H7 (cell line): Measurements from ENCODE around the gene TRPV3. TPM values are rescaled to one million over a fixed set of nuclear protein-coding genes. Genes with fewer than 3 reads are reported as not detected.
"Not testable (repeated sequence)": the region's sequence is repeated elsewhere in the genome, so short reads cannot be mapped to it uniquely, and the experiment has no call there.

ENCODE experiments used
- DNase-seq: peaks from one replicate; pipeline ENCODE4 v3.0.0; 2012
- H3K27me3 ChIP-seq: 2 replicates; pipeline ENCODE4 v1.6.0; 2011; ENCODE audit warnings: mild to moderate bottlenecking, low read length; ENCODE audit not compliant: control insufficient read depth, insufficient read depth
- H3K36me3 ChIP-seq: replicated peaks from 2 replicates; pipeline ENCODE4 v1.5.1; 2011; ENCODE audit warnings: low read length; ENCODE audit not compliant: control insufficient read depth, insufficient read depth
- H3K4me3 ChIP-seq: 2 replicates; pipeline ENCODE4 v1.5.1; 2011; ENCODE audit warnings: low read depth, mild to moderate bottlenecking, control low read depth, low read length, moderate library complexity; ENCODE audit not compliant: insufficient read depth
- total RNA-seq: library from RNA; depleted of rRNA; stranded (reverse); fragments of >200 nt; shearing (Covaris generic); gene quantifications from 2 replicates; pipeline ENCODE4 v1.2.3, GENCODE V29; 2014

TRPV3 gene
- total RNA-seq, 1 experiment from 2014 or later = 0.69 TPM

GRCh38 chr17:3529817-3530741, 27.5 kb downstream of the TRPV3 start:
- no peak overlapping the region for H3K4me3 ChIP-seq
- peak; percentile 82 for DNase-seq
- H3K36me3 ChIP-seq = no peaks in the 10 kb centered on the region
- H3K27me3 ChIP-seq = no peaks in the 10 kb centered on the region

- Histone ChIP-seq H3K27me3 (no peaks in the 10 kb centered on the region), H3K4me3 (no peak overlapping the region), H3K36me3 (no peaks in the 10 kb centered on the region)
- DNase-seq = peak; percentile 59
Observed at GRCh38 chr17:3528880-3529511, 28.6 kb downstream of the TRPV3 start.

GRCh38 chr17:3528403-3528851, 29.2 kb downstream of the TRPV3 start:
- no peak for DNase-seq
- Histone ChIP-seq H3K4me3 (no peak overlapping the region), H3K36me3 (no peaks in the 10 kb centered on the region), H3K27me3 (no peaks in the 10 kb centered on the region)

- Histone ChIP-seq H3K36me3 (no peaks in the 10 kb centered on the region), H3K4me3 (no peak overlapping the region), H3K27me3 (no peaks in the 10 kb centered on the region)
- no peak for DNase-seq
Observed at GRCh38 chr17:3527896-3528295, 29.7 kb downstream of the TRPV3 start.

GRCh38 chr17:3527468-3527867, 30.1 kb downstream of the TRPV3 start:
- Histone ChIP-seq H3K4me3 (no peak overlapping the region), H3K36me3 (no peaks in the 10 kb centered on the region), H3K27me3 (no peaks in the 10 kb centered on the region)
- DNase-seq = no peak

- DNase-seq = no peak
- no peaks in the 10 kb centered on the region for H3K36me3 ChIP-seq
- no peak overlapping the region for H3K4me3 ChIP-seq
- no peaks in the 10 kb centered on the region for H3K27me3 ChIP-seq
Observed at GRCh38 chr17:3526971-3527370, 30.6 kb downstream of the TRPV3 start.

- no peak overlapping the region for H3K4me3 ChIP-seq
- no peak for DNase-seq
- H3K36me3 ChIP-seq = no peaks in the 10 kb centered on the region
- no peaks in the 10 kb centered on the region for H3K27me3 ChIP-seq
Observed at GRCh38 chr17:3526491-3526890, 31.1 kb downstream of the TRPV3 start.

- no peak for DNase-seq
Observed at GRCh38 chr17:3524024-3524423, 33.6 kb downstream of the TRPV3 start.

GRCh38 chr17:3519472-3519871, 38.1 kb downstream of the TRPV3 start:
- not testable (repeated sequence) for H3K27me3 ChIP-seq, H3K36me3 ChIP-seq, H3K4me3 ChIP-seq, DNase-seq

More at GRCh38 chr17:3524024-3524423, 33.6 kb downstream of the TRPV3 start:
- Histone ChIP-seq H3K4me3 (no peak overlapping the region), H3K36me3 (no peaks in the 10 kb centered on the region), H3K27me3 (no peaks in the 10 kb centered on the region)

GRCh38 chr17:3514873-3515272, 42.7 kb downstream of the TRPV3 start:
- Histone ChIP-seq H3K36me3 (no peaks in the 10 kb centered on the region), H3K27me3 (no peaks in the 10 kb centered on the region), H3K4me3 (no peak overlapping the region)
- no peak for DNase-seq

GRCh38 chr17:3514167-3514566, 43.4 kb downstream of the TRPV3 start:
- not testable (repeated sequence) for H3K4me3 ChIP-seq, H3K36me3 ChIP-seq, DNase-seq, H3K27me3 ChIP-seq

GRCh38 chr17:3513305-3514035, 44.1 kb downstream of the TRPV3 start:
- Histone ChIP-seq H3K4me3 (no peak overlapping the region), H3K27me3 (no peaks in the 10 kb centered on the region), H3K36me3 (no peaks in the 10 kb centered on the region)
- DNase-seq = peak; percentile 47

GRCh38 chr17:3512505-3513171, 45.0 kb downstream of the TRPV3 start:
- no peaks in the 10 kb centered on the region for H3K36me3 ChIP-seq
- H3K27me3 ChIP-seq = no peaks in the 10 kb centered on the region
- DNase-seq = peak; percentile 61
- H3K4me3 ChIP-seq = no peak overlapping the region

GRCh38 chr17:3511852-3512504, 45.6 kb downstream of the TRPV3 start:
- Histone ChIP-seq H3K4me3 (no peak overlapping the region), H3K27me3 (no peaks in the 10 kb centered on the region), H3K36me3 (no peaks in the 10 kb centered on the region)
- DNase-seq = no peak
